ENCODE measurements around the gene HACD3.

- TF ChIP-seq EZH2 (IDR thresholded peaks at IDR 0.05; ENCODE audit: insufficient read depth, poor library complexity, severe bottlenecking) (no peak), EZH2phosphoT487 (IDR thresholded peaks at IDR 0.05; ENCODE audit: insufficient read depth, low read depth) (no peak)
Measured at GRCh38 chr15:65579762-65580161, 49.5 kb downstream of the HACD3 start.
